ENCODE measurements around the gene PWWP2B. TPM values are rescaled to one million over a fixed set of nuclear protein-coding genes. Genes with fewer than 3 reads are reported as not detected.

The PWWP2B gene
- total and polyA plus RNA-seq, 2 of the 13 experiments (the other 11 are each of a cell fraction or from before 2014, with no cell fraction given) = 2.3 to 4.7 TPM

GRCh38 chr10:132390921-132391675 lies 5.9 kb upstream of the PWWP2B start (continued):
- TF ChIP-seq, protein P1, sequence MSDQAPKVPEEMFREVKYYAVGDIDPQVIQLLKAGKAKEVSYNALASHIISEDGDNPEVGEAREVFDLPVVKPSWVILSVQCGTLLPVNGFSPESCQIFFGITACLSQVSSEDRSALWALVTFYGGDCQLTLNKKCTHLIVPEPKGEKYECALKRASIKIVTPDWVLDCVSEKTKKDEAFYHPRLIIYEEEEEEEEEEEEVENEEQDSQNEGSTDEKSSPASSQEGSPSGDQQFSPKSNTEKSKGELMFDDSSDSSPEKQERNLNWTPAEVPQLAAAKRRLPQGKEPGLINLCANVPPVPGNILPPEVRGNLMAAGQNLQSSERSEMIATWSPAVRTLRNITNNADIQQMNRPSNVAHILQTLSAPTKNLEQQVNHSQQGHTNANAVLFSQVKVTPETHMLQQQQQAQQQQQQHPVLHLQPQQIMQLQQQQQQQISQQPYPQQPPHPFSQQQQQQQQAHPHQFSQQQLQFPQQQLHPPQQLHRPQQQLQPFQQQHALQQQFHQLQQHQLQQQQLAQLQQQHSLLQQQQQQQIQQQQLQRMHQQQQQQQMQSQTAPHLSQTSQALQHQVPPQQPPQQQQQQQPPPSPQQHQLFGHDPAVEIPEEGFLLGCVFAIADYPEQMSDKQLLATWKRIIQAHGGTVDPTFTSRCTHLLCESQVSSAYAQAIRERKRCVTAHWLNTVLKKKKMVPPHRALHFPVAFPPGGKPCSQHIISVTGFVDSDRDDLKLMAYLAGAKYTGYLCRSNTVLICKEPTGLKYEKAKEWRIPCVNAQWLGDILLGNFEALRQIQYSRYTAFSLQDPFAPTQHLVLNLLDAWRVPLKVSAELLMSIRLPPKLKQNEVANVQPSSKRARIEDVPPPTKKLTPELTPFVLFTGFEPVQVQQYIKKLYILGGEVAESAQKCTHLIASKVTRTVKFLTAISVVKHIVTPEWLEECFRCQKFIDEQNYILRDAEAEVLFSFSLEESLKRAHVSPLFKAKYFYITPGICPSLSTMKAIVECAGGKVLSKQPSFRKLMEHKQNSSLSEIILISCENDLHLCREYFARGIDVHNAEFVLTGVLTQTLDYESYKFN (CRISPR knock-in tag; conservative IDR thresholded peaks at IDR 0.05) = peak; percentile 26; the same call in 1 of the 2 replicates

DNA sequence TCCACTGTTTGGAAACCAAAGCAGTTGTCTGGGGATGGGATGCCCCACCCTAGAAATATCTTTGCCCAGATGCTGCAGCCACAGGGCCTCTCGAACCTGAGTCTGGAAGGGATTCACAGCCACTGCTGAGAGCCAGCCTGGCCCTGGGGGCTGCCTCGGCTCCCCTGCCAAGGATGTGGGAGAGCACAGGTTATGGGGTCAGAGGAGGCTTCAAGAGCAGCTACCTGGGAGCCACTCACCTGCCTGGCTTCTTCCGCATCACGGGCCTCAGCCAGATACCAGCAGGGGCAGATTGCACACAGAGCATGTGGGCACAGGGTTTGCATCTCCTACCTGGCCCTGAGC lies 5.4 kb upstream of the PWWP2B start:
- no peak overlapping the region for H3K9ac ChIP-seq (ENCODE audit: insufficient read depth, low read depth, low read length)
- intact Hi-C loops (cut with micrococcal nuclease; ENCODE audit: unreplicated experiment) (no loop called here), in situ Hi-C loops (cut with HindIII; ENCODE audit: extremely low pct_ligation_motif_present, low pct_unique_long_range_greater_than_20kb) (no loop called here)
- no peaks in the 10 kb centered on the region for H3K9me3 ChIP-seq (ENCODE audit: low read length)
- H3K27me3 ChIP-seq (ENCODE audit: control insufficient read depth in 1 of 2, insufficient read depth in 2 of 2, low read length in 2 of 2) = peaks cover 8 to 31% of the 10 kb centered on the region in 2 experiments; a peak in 3 of 5 replicates
- no peak overlapping the region for H3K27ac ChIP-seq (ENCODE audit: extremely low read length, insufficient read depth, low read length)
- no peak for FAIRE-seq
- H3K4me2 ChIP-seq (ENCODE audit: low read depth, low read length) = peak overlapping the region; percentile 68
- ChIA-PET POLR2A (no interaction called here), CTCF (ENCODE audit: low intra/inter-chr PET ratio, low total read pairs) (no interaction called here)
- 80% methylated on average over 2 of the region's 4 CpGs for WGBS (ENCODE audit: low lambda C conversion rate)
- no peak overlapping the region for H2AFZ ChIP-seq (ENCODE audit: low read length)
- no peaks in the 10 kb centered on the region for H3K36me3 ChIP-seq (replicated peaks in 1 of 2; ENCODE audit: control insufficient read depth in 1 of 2, insufficient read depth in 2 of 2, low read length in 2 of 2)
- H4K20me1 ChIP-seq (ENCODE audit: insufficient read depth, low read length) = no peaks in the 10 kb centered on the region
- no TSS peak for BruUV-seq (replicated peaks)
- no peak for ATAC-seq
- H3K79me2 ChIP-seq (ENCODE audit: insufficient read depth, low read length) = no peaks in the 10 kb centered on the region
- H3K4me1 ChIP-seq (ENCODE audit: insufficient read depth, low read length) = peaks cover 60% of the 10 kb centered on the region
- DNase-seq (ENCODE audit: low spot score) = no peak
- H3K4me3 ChIP-seq (replicated peaks in 1 of 3; ENCODE audit: insufficient read depth in 1 of 3, low read depth in 2 of 3, low read length in 3 of 3) = no peak overlapping the region
- TF ChIP-seq, protein P2, sequence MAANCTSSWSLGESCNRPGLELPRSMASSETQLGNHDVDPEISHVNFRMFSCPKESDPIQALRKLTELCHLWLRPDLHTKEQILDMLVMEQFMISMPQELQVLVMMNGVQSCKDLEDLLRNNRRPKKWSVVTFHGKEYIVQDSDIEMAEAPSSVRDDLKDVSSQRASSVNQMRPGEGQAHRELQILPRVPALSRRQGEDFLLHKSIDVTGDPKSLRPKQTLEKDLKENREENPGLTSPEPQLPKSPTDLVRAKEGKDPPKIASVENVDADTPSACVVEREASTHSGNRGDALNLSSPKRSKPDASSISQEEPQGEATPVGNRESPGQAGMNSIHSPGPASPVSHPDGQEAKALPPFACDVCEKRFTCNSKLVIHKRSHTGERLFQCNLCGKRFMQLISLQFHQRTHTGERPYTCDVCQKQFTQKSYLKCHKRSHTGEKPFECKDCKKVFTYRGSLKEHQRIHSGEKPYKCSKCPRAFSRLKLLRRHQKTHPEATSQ (CRISPR knock-in tag; IDR thresholded peaks at IDR 0.05; ENCODE audit: borderline replicate concordance) = no peak
- TF ChIP-seq GABPB1 (CRISPR knock-in tag; IDR thresholded peaks at IDR 0.05) (no peak), ZNF703 (CRISPR knock-in tag; IDR thresholded peaks at IDR 0.05; ENCODE audit: borderline replicate concordance) (no peak), THAP9 (CRISPR knock-in tag; IDR thresholded peaks at IDR 0.05; ENCODE audit: borderline replicate concordance) (no peak), ZSCAN9 (CRISPR knock-in tag; IDR thresholded peaks at IDR 0.05; ENCODE audit: borderline replicate concordance) (no peak), ZNF589 (CRISPR knock-in tag; conservative IDR thresholded peaks at IDR 0.05) (no peak), ZNF3 (CRISPR knock-in tag; IDR thresholded peaks at IDR 0.05) (no peak), SP4 (CRISPR knock-in tag; IDR thresholded peaks at IDR 0.05) (no peak)
